Stimulated activated CD4-positive, alpha-beta T cell treated with anti-CD3 and anti-CD28 coated beads, Interleukin-2, amount 100 ng/mL, for 48 hours (primary cell): ENCODE measurements around the gene ZC3HAV1.
"Not testable (repeated sequence)": the region's sequence is repeated elsewhere in the genome, so short reads cannot be mapped to it uniquely, and the experiment has no call there.

Experiments used
- DNase-seq, 2 donors: peaks; one replicate each; pipeline ENCODE4 v3.0.0-alpha.2; 2020

ZC3HAV1 gene

DNA sequence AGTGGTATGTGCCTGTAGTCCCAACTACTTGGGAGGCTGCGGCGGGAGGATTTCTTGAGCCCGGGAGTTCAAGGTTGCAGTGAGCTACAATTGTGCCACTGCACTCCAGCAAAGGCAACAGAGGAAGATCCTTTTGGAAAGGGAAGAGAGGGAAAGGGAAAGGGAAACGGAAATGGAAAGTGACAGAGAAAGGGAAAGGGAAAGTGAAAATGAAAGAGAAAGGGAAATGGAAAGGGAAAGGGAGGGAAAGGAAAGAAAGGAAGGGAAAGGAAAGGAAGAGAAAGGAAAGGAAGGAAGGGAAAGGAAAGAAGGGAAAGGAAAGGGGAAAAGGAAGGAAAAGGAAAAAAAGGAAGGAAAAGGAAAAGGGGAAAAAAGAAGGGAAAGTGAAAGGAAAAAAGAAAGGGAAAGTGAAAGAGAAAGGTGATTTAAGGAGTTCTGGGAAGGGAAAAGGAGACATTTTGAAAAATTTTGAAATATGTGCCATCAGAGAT, 2.3 kb upstream of the ZC3HAV1 start:
- DNase-seq = no peak

DNA sequence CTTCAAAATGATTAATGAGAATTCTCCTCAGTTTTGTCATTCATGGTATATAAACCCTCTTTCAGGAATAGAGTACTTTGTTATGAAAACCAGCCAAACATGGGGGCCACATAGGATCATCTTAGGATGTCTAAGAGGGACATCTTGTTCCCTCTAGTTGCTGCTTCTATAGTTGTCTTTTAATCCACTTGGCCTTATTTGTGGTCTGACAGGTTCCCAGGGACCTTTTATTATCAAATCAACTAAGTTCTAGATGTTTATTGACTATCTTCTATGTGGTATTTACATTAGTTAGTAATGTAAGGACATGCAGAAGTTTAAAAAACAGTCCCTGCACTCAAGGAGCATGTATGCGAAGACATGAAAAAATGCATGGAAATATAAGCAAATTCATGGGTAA, 1.6 kb upstream of the ZC3HAV1 start:
- DNase-seq = no peak

- no peak for DNase-seq
Observed at GRCh38 chr7:139109983-139110411, 477 bp upstream of the ZC3HAV1 start.

GRCh38 chr7:139108266-139109187, 993 bp downstream of the ZC3HAV1 start:
- no peak for DNase-seq

GRCh38 chr7:139106959-139107358, 2.6 kb downstream of the ZC3HAV1 start:
- no peak for DNase-seq

- not testable (repeated sequence) for DNase-seq
Observed at GRCh38 chr7:139106227-139106626, 3.3 kb downstream of the ZC3HAV1 start.

DNA sequence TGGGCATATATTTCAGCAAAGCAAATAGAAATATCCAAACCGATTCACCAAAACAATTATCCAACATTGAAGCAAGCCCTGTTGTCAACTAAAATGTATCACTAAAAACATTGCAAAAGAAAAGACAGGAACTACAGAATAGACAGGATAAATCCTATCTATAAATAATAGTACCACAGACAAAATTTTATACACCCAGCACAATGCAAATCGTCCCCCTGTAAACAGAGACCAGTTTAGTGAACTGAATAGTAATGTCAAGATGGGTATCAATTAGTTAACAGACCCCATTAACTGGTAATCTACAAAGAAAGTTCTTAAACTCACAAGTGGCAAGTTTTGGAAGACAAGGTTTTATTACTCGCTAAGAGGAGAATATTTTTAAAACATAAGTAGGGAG, 4.0 kb downstream of the ZC3HAV1 start:
- no peak for DNase-seq

DNA sequence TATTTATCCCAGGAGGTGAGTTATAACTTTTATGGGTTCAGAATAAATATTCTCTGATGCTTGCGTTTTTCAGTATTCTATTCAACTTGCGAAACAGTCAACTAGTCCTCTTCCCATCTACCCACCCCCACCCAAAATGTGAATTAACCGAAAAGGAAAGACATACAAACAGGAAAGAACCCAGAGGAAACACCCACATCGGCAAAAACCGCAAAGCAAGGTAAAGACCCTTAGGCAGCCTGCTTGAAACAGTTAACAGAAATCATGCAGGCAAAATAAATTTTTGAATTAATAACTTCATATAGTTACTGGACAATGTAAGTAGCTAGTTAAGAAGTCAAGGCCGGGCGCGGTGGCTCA, 5.4 kb downstream of the ZC3HAV1 start:
- no peak for DNase-seq

DNA sequence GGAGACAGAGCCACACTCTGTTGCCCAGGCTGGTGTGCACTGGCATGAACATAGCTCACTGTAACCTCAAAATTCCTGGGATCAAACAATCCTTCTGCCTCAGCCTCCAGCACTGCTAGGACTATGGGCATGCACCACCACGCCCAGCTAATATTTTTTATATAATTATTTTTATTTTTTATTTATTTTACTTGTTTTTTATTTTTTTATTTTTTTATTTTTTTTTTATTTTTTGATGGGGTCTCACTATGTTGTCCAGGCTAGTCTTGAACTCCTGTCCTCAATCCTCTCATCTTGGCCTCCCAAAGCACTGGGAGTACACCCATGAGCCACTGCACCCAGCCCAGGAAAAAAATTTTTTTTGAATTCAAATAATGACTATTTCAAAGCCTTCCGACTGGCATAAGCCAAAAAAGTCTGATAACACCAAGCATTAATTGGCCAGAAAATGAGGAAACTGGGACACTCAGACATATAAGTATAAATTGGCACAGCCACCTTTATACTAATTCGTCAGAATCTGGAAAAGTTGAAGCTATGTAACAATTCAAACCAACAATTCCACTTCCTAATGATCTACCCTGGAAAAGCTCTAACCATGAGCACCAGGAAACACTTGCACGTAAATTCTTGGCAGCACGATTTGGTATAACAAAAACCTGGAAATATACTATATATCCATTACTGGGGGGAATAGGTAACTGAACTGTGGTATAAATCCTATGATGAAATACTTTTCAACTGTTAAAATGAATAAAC, 6.3 kb downstream of the ZC3HAV1 start:
- no peak for DNase-seq

DNA sequence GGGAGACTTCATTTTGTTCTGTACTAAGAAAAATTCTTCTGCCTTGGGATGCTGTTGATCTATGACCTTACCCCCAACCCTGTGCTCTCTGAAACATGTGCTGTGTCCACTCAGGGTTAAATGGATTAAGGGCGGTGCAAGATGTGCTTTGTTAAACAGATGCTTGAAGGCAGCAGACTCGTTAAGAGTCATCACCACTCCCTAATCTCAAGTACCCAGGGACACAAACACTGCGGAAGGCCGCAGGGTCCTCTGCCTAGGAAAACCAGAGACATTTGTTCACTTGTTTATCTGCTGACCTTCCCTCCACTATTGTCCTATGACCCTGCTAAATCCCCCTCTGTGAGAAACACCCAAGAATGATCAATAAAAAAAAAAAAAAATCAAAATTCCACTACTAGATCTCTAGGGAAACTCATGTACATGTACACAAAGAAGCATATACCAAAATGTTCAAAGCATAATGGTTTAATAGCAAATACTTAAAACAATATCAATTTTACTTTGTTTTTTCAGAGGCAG, 7.8 kb downstream of the ZC3HAV1 start:
- DNase-seq = not testable (repeated sequence)

DNA sequence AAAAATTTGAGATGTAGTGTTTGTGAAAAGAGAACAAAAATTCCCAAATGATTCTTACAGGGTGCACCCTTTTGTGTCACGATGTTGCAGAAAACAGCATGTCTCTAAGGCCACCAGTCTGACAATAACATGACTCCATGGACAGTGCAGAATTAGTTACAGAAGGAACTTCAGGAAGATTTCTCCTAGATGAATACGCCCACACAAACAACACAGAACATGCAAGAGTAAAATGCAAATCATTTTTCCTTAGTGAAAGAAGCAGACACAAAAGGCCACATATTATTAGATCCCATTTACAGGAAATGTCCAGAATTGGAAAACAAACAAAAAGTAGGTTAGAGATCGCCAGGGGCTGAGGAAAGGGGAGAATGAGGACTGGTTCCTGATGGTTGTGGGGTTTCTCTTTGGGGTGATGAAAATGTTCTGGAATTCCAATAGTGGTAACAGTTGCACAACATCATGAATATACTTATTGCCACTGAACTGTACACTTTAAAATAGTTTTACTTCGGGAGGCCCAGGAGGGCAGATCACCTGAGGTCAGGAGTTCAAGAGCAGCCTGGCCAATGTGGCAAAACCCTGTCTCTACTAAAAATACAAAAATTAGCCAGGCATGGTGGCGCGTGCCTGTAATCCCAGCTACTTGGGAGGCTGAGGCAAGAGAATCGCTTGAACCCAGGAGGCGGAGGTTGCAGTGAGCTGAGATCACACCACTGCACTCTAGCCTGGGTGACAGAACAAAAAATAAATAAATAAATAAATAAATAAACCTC, 10.2 kb downstream of the ZC3HAV1 start:
- no peak for DNase-seq

DNA sequence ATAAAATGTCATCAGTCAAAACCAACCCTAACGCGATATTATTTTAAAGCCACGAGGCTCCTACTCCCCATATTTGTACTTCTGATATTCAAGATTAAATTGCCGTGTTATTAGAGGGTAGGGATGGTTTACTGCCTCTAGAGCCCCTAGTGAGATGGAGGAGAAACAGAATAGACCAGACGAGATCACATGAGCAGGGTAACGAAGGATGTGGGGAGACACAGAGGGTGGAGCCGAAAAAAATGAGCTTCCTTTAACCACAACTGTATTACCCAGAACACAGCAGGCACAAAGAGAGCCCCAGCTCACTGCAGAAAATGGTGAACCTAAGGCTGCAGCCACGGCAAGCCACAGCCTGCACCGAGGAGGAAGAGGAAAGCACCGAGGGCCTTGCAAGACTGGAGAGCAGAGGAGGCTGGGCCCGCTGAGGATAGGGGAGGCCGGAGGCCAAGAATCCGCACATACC, 14.3 kb downstream of the ZC3HAV1 start:
- DNase-seq = peak; percentile 49 to 55

- no peak for DNase-seq
Observed at GRCh38 chr7:139094596-139094995, 14.9 kb downstream of the ZC3HAV1 start.

GRCh38 chr7:139094030-139094429, 15.5 kb downstream of the ZC3HAV1 start:
- DNase-seq = no peak

- DNase-seq = not testable (repeated sequence)
Observed at GRCh38 chr7:139093512-139093911, 16.0 kb downstream of the ZC3HAV1 start.

DNA sequence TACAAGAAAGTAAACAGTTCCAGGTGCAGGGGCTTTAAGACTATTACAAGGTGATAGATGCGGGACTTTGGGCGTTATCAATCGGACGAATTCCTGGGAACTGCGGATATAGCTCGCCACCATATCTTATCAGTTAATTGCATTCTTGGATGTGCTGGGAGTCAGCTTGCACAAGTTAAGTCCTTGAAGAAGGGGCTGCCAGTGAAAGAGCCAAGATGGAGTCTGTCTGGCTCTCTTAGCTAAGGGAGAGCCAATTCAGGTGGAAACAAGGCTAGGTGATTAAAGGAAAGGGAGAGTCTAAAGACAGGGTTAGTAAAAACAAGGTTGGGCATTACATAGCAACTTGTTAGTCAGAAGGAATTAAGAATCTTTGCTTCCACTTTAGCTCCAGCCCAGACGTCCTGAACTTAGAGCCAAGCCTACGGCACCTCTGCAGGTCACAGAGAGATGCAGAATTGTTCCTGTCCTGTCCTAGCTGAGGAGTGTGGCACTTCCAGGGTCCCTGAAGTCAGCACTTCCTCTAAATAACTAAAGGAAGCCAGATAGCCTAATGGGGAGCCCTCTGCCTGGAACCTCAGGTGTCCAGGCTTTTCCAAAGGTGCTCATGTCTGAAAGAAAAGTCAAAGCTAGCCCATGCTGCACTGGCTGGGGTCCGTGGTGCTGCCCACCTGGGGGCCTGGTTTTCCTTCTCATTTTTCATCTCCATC, 17.3 kb downstream of the ZC3HAV1 start:
- no peak for DNase-seq

DNA sequence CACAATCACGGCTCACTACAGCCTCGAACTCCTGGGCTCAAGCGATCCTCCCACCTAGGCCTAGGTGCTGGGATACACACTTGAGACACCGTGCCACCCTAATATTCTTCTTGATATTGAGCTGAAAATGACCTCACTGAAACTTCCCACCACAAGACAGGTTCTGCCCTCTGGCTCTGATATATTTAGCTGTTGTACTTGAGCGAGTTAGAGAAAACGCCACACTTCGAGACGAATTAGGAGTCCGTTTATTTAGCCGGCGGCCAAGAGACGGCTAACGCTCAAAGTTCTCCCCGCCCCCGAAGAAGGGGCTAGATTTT, 17.9 kb downstream of the ZC3HAV1 start:
- no peak for DNase-seq

DNA sequence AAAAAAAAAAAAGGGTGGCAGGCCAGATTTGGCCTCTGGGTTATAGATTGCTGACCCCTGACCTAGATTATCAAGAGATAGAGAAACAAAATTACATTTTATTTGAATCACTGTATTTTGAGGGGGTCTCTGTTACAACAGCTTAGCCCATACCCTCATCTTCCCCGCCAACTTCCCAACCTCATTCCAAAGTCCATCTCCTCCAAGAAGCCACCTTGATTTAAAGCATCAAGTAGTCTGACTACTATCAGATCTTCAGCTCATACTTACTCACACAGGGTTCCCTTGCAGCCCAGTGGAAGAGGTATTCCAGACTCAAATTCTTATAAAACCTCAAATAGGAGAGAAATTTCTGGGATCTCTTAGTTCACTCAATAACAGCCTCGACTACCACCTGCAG, 20.4 kb downstream of the ZC3HAV1 start:
- DNase-seq = no peak

DNA sequence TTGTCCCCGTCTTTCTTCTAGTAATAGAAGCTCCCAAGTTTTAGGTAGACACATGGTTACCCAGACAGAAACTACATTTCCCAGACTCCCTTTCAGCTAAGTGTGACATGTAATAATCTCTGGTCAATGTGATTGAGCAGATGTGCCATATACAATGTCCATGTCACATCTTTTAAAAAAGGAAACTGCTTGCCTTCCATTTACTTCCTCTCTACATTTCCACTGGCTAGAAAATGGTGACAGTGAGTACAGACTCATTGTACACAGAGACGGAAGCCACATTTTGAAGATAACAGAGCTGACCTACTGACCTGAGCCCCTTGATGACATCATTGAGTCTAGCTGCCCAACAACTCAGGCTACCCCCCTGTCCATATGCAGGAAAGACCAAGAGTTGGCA, 21.3 kb downstream of the ZC3HAV1 start:
- DNase-seq = no peak

- no peak for DNase-seq
Observed at GRCh38 chr7:139087212-139087611, 22.3 kb downstream of the ZC3HAV1 start.

DNA sequence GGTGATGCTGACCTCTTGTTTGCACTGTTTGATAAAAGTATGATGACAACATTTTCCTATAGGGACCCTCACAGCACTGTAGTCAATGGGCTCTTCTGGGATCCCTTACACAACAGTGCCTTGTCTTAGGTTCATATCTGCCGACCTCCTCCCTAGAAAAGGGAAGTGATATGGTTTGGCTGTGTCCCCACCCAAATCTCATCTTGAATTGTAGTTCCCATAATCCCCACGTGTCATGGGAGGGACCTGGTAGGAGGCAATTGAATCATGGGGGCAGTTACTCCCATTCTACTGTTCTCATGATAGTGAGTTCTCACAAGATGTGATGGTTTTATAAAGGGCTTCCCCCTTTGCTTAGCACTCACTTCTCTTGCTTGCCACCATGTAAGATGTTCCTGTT, 23.1 kb downstream of the ZC3HAV1 start:
- DNase-seq = no peak

- no peak for DNase-seq
Observed at GRCh38 chr7:139084709-139085108, 24.8 kb downstream of the ZC3HAV1 start.
